ENCODE data around the gene KIF23.

The KIF23 gene

GRCh38 chr15:69497667-69498066 is 83.5 kb downstream of the KIF23 start:
- DNase-seq: no peak

Measured in CD4-positive, alpha-beta T cell treated with Interleukin-17A for 1 hour (primary cell).